CD4-positive, alpha-beta T cell treated with Interleukin-17A for 4 hours (primary cell): ENCODE data around the gene SNAI3.

Experiments used
- DNase-seq: peaks from one replicate; pipeline ENCODE4 v3.0.0-alpha.2; 2020; ENCODE audit warnings: mixed read lengths

Gene SNAI3

DNA sequence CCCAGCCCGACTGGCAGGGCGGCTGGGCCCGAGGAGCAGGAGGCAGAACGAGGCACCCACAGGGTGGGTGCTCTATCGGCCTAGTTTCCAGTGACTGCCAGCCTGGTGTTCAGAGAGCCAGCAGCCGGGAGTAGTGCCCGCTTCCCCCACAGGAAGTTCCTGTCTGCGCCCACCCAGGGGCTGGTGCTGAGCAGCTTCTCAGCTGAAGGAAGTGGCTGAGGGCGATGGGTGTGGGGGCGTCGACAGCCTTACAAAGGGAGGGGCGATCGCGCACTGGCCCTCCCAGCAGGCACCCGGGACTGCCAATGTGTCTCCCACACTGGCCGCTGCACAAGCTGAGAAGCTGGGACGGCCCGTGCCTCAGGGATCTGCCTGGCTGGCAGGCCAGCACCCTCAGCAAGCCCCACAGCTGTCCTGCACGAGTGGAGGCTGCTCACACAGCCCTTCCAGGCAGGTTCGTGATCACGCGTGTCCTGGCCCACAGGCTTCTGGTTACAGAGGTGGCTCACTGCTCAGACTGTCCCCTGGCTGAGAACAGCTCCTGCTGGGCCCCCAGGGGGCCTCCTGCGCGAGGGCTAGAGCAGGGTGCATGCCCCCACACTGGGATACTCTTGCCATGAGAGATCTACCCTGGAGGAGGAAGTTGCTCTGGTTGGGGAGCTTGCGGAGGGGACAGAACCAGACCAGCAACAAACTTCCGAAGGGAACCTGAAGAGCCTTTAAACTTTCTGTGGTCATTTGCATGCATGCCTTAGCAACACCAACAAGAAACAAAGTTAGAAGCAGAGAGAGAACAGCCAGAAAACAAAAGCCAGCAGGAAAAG, 17.4 kb upstream of the SNAI3 start:
- peak; percentile 88 for DNase-seq

- DNase-seq: peak; percentile 48
These were observed 16.3 kb upstream of the SNAI3 start for GRCh38 chr16:88702371-88703210.

GRCh38 chr16:88701581-88702370, 15.5 kb upstream of the SNAI3 start:
- peak; percentile 46 for DNase-seq

- DNase-seq: peak; percentile 97
These were observed 14.6 kb upstream of the SNAI3 start for GRCh38 chr16:88700636-88701482.

DNA sequence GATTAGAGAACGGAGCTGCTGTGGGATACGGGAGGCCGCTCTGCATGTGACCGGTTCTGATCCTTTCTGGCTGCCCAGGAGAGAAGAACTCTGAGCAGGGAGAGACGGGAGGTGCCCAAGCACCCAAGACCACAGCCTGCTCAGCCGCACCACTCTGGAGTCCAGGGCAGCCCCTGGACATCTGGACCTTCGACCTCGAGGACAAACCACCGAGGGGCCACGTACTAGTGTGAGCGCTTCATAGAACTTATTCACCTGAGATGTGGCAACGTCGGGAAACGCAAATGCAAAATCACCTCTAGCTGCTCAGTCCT, 14.0 kb upstream of the SNAI3 start:
- no peak for DNase-seq

DNA sequence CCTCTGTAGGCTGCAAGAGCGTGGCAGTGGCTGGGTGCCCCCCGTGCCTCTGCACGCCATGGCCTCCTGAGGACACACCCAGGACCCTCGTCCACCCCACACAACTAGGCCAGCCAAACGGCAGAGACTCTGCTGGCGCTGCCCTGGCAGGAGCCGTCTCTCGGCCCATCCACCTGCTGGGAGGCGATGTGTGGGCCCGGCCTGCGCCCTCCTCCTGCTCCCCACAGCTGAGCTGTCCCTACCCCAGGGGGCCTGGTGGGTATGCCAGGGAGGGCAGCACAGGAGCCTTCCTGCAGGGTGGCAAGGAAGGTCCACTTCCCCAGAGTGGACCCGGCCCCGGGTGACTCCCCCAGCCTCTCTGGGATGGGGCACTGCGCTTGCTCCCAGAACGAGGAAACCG, 12.9 kb upstream of the SNAI3 start:
- no peak for DNase-seq

DNA sequence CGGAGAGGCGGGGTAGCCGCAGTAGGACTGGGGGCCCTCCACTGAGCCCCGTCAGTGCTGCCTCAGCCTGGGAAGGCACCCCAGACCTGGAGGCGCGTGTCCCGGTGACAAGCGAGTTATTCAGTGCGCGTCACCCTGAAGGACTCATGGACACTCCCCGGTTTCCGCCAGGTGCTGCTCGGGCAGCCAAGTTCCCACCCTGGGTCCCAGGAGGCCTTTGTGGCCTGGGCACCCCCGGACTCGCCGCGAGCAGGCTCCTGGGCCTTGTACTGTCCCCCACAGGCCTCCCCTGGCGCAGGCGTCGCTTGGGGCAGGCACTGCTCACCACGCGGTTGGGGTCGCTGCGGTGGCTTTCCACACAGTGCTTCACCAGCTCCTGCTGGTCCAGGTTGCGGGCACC, 12.3 kb upstream of the SNAI3 start:
- DNase-seq: no peak

DNA sequence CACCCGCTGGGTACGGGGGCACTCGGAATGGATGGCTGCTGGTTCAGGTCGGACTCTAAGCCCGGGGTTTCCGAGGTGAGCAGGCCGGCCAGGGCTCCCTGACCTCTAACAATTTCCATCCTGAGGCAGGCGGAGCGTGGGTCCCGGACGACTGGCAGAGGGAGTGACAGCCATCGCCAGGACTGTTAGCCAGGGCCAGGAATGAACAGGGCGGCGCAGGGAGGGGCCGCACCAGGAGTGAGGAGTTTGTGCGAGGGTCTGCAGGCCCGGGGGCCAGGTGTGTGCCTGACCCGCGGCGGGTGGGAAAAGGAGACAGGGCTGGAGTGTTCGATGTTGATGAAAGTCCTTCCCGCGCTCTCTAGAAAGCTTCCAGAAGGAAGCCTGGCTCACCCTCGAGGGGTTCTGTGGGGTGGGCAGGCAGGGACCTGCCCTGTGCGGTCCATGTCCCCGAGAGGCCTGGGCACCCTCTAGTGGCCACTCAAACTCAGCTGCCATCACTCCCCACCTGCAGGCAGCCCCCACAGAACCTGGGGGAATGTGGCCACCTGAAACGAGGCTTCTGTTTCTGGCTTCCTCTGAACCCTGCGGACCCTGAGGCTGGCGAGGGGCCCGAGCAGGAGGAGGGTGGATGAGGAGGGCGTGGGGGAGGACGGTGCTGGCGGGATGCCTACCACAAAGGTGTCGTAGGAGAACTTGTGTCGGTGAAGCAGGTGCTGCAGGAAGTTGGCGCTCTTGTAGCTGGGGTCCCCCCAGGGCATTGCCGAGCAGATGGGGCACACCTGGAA, 11.7 kb upstream of the SNAI3 start:
- DNase-seq: peak; percentile 58

GRCh38 chr16:88697116-88697830, 11.0 kb upstream of the SNAI3 start:
- DNase-seq: no peak

DNA sequence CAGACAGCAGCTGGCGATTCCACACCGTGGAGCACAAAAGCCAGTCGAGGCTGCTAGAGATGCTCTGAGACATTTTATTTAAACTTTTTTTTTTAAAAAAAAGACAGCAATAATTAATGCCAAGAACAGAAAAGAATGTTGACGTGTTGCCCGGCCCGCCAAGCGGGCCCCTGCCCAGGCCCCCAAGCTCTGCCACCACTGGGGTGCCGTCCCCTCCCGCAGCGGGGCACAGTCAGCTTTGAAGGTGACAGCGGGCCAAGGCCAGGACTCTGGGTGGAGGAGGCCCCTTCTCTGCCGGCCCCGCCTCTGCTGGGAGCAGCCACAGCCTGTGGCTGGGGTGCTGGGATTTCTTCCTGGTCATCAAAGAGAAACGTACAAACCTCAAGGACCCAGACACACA, 10.1 kb upstream of the SNAI3 start:
- DNase-seq: no peak

GRCh38 chr16:88695753-88696152, 9.4 kb upstream of the SNAI3 start:
- DNase-seq: no peak

GRCh38 chr16:88695218-88695617, 8.9 kb upstream of the SNAI3 start:
- no peak for DNase-seq

DNA sequence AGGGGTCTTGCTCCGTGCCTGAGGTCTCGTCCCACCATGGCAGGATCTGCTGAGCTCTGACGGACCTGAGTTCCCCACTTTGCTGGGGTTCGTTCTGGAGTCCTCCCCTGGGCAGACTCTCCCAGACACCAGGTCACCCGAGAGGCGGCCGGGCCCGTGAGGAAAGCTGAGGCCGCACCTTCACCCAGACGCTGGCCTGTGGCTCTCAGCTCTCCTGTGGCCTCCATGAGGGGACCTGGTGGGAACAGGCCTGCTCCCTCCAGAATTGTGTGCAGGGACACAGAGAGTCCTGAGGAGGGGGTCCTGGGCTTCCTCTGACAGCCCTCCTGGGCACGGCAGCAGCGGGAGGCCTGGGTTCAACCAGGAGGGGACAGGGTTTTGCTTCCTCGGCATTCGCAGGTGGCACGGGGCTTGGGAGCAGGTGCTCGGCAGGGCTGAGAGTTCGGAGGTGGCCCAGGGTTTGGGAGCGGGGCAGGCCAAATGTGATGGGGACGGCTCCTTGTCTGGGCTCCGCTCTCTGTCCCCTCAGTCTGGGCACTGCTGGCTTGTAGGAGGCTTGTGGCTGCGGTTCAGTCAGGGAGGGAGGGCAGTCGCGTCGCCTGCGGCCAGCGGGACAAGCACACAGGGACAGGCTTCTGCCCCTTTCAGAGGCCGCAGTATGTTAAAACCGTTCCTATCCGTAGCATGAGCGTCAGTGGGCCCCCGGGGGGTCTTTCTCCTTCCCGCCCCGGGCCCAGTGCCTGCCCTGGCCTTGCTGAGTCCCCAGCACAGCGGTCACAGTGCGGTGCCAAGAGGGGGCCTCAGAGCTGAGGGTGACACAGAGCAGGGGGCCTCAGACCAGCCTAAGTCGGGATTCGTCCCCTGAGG, 8.1 kb upstream of the SNAI3 start:
- DNase-seq: no peak

- no peak for DNase-seq
These were observed 7.3 kb upstream of the SNAI3 start for GRCh38 chr16:88693420-88694177.

DNA sequence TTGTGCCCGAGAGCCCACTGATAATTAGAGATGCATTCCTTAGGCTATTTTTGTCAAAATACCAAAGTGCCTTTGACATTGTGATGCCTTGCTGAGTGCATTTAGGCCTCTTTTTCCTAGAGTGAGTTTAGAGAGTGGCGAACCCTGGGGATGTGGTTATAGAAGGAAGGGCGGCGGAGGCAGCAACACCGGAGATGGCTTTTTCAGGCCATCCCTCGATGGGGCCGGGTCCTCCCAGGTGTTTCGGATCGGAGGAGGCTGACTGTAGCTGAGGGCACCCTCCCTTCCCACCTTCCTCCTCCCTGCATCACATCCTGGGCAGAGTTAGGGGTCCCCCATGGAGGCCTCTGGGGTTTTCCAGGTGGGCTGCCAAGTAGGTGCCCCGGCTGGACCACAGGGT, 6.6 kb upstream of the SNAI3 start:
- peak; percentile 51 for DNase-seq

DNA sequence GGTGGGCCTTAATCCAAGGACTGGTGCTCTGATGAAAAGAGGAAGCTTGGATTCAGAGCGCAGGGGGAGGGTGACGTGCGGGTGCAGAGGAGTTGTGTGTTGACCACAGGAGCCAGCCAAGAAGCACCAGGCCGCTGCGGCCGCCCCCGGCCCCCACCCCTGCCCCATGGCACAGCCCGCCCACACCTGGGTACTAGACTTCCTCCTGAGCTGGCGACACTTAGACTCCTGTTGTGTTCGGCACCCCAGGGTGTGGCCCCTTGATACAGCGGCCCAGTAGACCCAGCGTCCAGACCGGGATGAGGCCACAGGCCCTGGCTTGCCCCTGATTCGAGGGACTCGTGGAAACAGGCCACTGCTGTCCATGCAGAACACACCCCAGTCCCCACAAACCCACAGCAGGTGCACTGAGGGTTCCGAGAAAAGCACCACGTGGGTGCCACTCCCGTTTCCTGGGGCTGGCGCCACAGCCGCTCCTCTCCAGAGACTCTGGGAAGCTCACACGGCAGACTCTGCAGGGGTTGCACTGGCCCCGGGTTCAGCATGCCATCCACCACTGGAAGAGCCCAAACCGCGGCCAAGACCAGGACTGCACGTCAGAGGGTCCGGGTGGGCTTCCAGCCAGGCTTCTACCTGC, 5.7 kb upstream of the SNAI3 start:
- DNase-seq: peak; percentile 53

DNA sequence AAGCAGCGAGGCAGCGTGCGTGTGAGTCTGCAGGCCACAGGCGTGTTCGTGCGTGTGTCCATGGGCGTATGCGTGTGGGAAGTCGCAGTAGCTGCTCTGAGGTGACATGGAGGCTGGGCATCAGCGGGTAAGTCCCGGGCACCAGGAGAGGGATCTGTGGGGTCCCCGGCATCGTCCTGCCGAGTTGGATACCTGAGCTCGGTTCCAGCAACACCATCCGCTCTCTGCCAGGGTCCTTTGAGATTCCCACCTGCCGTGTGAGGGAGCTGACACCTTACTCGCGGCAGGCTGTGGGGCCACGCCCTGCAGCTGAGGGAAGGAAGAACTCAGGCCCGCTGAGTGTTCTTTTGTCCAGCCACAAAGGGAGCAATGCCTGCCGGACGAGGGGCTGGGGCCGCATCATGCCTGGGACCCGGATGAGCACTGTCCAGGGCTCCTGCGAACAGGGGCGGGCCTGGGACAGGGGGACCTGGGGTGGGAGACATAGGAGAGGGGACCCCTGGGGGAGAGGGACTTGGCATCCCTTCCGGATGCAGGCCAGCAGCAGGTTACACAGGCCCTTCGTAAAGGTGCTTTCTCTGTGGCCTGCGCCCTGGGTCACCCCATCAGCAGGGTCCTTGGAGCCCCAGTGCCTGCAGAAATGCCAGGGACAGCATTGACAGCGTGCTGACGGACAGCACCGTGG, 5.0 kb upstream of the SNAI3 start:
- DNase-seq: no peak
